Stimulated activated naive CD8-positive, alpha-beta T cell treated with anti-CD3 and anti-CD28 coated beads, Interleukin-15, Interleukin-2, amounts not matched to agents 100 U/mL and 50 U/mL, for 24 hours (primary cell): ENCODE data around the gene TMEM107.

ENCODE experiments used
- ATAC-seq: fragments of 150-1000 bp; cut with Tn5 transposase; one replicate; pipeline ENCODE4 v1.10.0; 2021
- DNase-seq: peaks from one replicate; pipeline ENCODE4 v3.0.0; 2021

Gene TMEM107

DNA sequence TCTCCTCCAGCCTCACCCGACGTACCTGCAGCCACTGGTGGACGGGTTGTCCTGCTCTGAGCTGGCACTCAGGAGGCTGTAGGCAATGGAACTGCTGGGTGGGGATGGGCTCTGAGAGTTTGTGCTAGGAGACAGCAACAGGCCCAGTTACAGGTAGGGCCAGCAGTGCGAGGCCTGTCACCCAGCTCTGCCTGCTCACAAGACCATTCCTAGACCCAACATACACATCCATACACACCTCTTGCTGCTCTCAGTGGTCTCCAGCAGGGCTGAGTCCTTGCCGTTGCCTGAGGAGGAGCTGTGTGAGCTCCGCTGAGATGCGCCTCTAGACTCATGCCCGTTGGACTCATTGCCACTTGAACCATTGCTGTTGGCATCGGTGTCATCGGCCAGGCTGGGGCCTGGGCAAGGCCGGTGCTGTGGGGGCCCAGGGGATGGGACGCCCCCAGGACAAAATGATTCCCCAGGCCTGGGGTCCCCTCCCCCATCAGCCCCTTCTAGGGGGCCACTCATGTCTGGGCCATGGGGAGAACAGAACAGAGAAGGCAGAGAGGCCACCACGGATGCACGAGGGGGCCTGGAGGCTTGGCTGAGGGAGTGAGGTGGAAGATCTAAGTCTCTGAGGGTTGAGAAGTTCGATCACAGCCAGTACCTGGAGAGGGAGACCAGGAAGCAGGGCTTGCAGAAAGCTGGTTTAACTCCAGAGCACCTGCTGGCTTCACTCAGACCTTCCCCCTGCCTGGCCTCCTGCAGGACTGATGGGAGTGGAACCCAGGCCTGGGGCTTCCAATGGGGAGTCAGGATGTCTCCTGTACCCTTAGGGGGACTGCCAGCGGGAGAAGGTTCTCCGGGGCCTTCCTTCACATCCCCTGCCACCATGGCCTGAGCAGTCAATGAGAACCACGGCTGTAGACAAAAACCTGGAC lies 25.7 kb downstream of the TMEM107 start:
- DNase-seq (no peak), ATAC-seq (no peak)

DNA sequence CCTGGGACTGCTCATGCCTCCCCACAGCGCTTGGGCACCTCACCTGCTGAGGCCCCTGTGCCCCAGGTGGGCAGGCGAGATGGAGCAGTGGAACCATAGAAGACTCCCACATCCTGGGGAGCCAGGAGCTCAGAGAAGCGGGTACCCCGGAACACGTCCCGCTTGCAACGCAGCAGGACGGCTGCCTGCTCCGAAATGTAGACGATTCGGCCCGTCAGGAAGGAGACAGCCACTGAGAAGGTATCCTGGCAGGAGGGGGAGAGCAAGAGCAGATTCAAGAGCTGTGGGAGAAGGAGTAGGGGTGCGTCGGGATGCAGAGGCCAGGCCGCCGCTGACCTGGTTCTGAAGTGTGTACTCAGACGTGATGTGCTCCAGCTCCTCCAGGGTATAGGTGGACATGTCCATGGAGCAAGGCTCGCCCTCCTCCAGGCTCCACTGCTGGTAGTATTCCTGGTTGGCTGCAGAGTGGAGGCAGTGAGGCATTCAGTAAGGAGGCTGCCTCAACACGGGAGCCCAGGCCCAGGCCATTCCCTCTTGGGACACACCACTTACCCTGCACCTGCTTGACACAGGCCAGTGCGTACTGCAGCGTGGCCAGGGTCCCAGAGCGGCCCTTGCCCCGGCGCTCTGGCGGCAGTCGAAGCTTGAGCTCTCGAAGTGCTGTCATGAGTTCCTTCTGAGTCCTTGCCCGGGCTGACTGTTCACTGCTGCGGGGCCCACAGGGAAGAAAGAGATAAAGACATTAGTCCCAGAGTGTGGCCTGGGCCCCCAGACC lies 26.6 kb downstream of the TMEM107 start:
- ATAC-seq (no peak), DNase-seq (no peak)

GRCh38 chr17:8148560-8148959 lies 27.6 kb downstream of the TMEM107 start:
- DNase-seq (no peak), ATAC-seq (no peak)

DNA sequence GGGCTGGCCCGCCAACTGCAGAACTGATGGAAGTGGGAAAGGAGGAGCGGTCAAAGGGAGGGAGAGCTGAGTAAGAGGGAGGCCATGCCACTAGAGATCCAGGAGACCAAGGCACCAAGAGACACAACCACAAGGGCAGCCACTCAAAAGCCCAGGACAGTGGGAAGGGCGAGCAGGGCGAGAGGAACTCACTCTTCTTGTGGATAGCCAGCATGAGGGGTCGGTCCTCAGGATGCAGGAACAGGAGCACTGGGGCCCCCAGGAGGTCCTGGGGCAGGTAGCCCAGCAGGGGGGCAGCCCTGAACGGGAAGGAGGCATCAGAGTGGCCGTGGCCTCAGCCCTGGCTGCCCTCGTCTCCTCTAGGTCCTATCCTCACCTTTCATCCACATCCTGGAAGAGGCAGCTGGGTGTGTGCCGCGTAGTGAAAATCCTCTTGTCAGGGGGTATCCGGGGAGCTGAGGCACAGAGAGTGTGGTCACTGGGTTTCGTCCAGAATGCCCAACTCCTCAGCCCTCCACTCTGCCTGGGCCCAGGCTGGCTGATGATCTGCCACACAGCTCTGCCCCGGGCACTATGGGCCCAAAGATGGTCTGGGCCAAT lies 28.3 kb downstream of the TMEM107 start:
- no peak for DNase-seq

GRCh38 chr17:8147141-8147804 lies 28.9 kb downstream of the TMEM107 start:
- DNase-seq (no peak), ATAC-seq (no peak)

More for the DNA sequence above, 28.3 kb downstream of the TMEM107 start:
- ATAC-seq: no peak

DNA sequence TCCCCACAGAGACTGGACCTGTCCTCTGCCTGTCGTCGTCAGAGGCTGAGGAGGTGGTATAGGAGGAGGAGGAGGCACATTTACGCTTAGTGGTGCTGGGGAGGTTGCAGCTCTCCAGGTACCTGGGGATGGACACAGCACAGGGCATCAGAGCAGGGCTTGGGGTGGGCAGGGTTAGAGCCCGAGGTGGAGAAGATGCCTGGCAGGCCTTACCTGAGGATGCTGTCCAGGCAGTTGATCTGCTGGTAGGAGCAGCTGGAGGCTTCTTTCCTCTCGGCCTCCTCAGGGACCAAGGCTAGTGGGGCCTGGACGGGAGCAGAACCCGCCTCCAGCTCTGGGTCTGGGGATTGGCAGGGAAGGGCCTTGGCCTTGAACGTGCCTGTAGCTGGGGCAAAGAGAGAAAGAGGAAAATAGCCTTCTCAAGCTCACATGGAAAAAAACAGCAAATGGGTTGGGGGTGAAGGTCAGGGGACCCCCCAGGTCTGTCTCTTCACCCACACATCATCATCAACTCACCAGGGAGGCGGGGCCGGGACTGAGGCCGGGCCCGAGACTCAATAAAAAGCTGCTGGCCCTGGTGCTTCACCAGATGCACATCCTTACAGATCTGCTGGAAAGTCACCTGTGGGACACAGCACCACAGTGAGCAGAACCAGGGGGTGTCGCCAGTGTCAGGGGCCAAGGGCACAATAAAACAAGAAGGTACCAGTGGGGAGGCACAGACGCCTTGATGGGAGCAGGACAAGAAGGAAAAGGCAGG lies 29.6 kb downstream of the TMEM107 start:
- ATAC-seq (no peak), DNase-seq (no peak)

- DNase-seq: no peak
- no peak for ATAC-seq
Observed at GRCh38 chr17:8145811-8146210, 30.4 kb downstream of the TMEM107 start.

GRCh38 chr17:8144401-8145231 lies 31.6 kb downstream of the TMEM107 start:
- ATAC-seq (no peak), DNase-seq (no peak)

DNA sequence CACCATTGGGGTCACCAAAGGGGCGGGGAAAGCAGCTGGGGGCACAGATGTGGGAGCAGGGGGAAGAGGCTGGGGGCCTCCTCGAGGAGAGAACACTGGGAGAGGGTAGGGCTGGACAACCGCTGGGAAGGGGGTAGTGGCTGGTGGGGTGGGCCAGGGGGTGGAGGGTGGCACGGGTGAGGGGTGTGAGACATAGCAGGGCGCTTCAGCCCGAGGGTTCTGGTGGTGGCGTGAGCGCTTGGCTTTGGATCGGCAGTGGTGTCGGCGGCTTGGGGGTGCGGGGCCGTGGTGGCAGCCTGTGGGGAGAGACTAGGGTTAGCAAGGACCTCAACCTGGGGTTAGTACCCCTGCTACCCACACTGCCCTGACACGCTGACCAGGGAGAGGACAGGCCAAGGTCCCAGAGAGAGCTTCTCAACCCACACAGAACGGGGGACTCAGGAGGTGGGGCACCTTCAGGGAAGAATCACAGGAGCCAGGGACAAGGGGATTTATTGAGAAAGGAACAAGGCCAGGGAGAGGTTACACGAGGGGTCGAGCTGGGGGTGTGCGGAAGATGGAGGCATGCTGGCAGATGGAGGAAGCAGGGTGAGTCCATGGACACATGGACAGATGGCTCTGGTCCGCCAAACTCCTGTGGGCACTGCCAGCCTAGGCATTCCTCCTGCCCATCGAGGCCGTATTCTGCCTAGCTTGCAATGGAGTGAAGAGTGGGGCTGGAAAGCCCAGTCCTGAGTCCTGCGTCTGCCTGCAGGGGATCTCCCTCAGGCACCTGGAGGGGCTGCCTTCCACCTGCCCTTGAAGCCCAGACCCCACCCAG lies 32.4 kb downstream of the TMEM107 start:
- ATAC-seq (no peak), DNase-seq (no peak)

DNA sequence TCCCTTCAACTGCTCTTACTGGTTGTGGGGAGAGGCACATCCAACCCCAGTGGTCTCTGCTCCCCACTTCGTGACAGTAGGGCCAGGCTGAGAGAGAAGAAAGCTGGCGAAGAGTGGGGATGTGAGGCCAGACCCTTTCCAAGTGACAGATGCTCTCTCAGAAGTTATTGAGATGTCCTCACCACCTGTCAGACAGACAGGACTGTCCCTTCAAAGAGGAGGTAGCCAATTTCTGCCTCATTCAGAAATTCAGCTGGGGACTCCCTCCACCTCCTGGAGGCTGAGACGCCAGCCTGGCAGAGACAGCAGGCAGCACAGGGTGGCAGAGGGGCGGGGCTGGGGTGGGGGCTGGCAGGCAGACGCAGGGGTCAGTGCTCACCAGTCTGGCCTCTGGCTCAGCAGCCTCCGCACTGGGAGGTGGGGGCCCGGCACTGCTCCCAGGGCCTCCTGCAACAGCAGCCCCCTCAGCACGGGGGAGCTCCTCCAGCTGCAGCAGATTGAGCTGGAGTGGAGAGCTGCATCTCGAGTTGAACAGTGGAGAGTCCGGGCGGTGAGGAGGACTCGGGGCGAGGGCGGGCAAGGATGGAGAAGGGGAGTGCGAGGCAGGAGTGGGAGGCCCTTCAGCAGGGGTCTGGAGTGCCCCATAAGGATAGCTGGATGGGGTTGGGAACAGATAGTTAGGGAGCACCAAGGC lies 33.1 kb downstream of the TMEM107 start:
- ATAC-seq: no peak
- no peak for DNase-seq

DNA sequence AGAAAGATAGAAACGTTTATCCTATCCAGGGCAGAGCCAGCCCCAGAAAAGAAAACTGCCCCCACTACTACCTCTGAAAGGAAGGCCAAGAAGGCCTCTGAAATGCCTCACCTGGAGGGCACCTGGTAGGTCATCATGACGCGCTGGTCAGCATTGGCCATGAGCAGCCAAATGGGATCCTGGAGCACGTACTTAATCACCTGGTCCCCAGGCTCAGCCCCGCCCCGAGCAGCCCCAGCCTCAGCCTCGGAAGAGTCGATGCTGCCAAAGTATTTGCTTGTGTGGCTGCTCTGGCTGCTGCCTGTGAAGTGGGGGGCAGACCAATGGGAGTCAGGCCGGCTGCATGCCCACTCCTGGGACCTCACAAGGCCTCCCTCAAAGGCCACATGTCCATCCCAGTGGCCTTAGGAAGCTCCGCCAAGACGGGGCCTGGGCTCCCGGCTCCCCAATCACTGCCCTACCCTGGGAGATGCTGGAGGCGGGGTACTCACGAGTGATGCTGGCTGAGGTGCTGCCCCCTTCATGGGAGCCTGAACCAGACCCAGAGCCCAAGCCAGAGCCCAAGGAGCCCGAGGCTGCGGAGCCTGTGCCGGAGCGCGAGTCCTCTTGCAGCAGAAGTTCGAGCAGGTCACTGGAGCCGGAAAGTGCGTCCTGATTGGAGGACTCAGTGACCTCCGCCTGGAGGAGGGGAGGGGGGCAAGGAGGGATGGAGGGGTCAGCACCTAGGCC lies 33.9 kb downstream of the TMEM107 start:
- ATAC-seq: no peak
- no peak for DNase-seq

DNA sequence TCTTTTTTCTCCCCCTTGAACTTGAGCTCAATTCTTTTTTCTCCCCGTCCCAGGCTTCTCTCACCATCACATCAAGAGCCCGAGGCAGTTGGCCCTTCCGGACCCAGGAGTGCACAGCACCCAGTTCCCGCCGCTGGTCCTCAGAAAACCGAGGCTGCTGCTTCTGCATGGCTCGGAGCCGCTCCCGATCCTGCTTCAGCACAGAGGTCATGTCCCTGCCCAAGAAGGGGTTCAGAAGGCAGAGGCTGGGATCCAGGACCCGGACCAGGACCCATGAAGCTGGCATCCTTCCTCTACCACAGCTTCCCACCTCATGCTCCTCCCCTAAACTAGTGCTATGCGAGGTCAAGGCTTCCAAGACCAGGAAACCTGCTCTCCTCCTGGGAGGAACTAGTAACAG lies 34.4 kb downstream of the TMEM107 start:
- DNase-seq (no peak), ATAC-seq (no peak)

- no peak for ATAC-seq
- DNase-seq: no peak
Observed at GRCh38 chr17:8141045-8141444, 35.1 kb downstream of the TMEM107 start.

GRCh38 chr17:8140065-8141029 lies 35.8 kb downstream of the TMEM107 start:
- DNase-seq (no peak), ATAC-seq (no peak)

DNA sequence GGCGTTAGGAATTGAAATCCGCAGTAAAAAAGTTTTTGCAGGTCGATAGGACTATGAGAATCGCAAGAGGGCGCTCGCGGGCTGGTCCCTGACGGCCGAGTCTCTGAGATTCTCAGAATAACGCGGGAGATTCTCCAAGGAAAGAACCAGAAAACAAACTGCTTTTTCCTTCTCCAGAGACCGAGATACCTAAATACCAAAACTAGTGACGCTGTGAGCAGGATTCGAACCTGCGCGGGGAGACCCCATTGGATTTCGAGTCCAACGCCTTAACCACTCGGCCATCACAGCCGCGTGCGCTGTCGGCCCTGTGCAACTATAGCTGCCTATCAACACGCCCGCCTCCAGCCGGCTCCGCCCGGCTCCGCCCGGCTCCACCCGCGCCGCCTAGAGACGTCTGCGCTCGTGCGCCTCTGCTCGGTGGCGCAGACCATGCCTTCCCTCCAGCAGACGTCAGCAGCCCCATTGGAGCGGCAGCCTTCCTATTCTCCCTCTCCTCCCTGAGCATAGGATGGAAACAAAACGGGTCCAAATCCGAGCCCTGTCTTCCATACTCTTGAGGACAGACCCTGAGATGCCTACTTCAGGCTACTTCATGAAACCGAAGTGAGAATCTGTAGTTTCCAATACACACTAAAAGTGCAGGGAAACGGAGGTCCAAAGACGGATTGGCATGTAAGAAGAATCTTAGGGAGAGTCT lies 37.4 kb downstream of the TMEM107 start:
- peak; percentile 93 for ATAC-seq
- DNase-seq: peak; percentile 97

GRCh38 chr17:8138374-8138671 lies 37.9 kb downstream of the TMEM107 start:
- ATAC-seq (no peak), DNase-seq (no peak)
